Stimulated activated CD8-positive, alpha-beta memory T cell treated with anti-CD3 and anti-CD28 coated beads, Interleukin-7, amount 100 ng/mL, for 24 hours (primary cell): ENCODE results near the gene HSD3B2.
"Not testable (repeated sequence)": the region's sequence is repeated elsewhere in the genome, so short reads cannot be mapped to it uniquely, and the experiment has no call there.

ENCODE experiments used
- DNase-seq: peaks from one replicate; pipeline ENCODE4 v3.0.0-alpha.2; 2020; ENCODE audit warnings: low read depth

Gene HSD3B2

GRCh38 chr1:119414950-119415349, at the start of gene HSD3B2:
Gene HSD3B2 (plus strand): TSS chr1:119415150. CDS start chr1:119415420, 270 bp downstream.
- DNase-seq: no peak

DNA sequence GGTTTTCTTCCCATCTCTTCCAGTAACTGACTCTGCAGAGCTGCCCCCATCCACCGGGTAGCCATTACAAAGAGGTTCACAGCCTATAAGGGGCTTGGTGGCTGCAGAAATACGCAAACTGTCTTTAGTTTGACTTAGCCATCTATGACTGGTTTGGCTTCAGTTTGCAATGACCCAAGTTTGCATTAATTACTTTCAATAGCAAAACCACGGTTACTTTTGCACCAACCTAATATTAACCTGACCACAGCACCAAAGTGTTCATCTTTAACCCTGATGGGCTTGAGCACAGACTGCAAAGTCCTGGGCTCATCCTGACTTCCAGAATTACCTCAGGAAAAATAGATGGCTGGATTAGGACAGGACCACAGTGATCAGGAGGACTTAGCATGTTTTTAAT, 48.5 kb upstream of the HSD3B2 start:
- DNase-seq: no peak

DNA sequence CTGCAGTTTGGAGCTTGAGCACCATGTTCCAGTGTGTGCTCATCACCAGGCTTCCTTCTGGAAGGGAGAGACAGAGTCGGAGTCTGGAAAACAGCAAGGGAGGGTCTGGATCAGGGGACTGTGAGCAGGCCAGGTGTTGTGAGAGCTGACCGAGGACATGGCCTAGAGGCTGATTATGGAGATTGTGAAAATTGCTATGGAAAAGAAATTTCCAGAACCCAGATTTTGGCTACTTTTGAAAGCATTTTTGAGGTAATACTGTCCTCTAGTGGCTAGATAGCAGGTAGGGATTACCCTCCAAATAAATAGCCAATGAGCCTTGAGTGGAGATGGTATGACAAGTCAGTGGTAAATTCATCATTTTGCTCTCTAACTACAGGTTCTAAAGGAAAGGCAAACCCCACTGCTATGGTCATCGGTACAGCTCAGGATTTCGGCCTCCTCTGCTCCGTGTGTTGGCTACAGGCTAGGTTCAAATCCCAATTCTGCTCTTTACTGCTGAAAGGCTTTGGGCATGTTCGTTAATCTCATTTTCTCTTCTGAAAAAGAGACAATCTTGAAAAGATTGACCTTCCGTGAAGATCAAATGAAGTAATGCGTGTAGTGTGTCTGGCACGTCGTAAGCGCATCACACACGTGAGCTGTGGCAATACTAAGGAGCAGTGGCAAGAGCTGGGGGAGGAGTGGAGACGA, 47.4 kb upstream of the HSD3B2 start:
- no peak for DNase-seq

DNA sequence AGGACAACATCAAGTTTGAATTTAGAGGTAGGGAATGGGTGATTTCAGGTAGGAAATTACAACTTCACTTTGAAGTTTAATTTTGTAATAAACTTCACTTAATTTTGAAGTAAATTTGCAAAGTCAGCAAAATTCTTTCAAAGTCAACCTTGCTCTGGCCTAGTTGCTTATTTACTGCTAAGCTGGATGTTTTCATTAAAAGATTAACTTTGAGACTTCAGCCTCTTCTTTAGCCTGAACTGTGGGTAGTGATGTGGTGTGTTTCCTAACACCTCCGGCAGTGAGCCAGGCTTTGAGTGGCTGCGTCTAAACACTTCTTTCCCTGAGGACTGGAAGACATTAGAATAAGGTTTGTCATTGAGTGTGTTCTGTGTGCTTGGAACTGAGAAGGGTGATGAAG, 46.4 kb upstream of the HSD3B2 start, which contains the start of gene HAO2:
TSS of gene HAO2 (plus strand) at position 232 of the 400 bp plus-strand sequence. CDS start 12,301 bp downstream, outside the sequence.
- no peak for DNase-seq

GRCh38 chr1:119370748-119371147, 44.2 kb upstream of the HSD3B2 start:
- no peak for DNase-seq

GRCh38 chr1:119371815-119372214, 43.1 kb upstream of the HSD3B2 start:
- DNase-seq: no peak

GRCh38 chr1:119372503-119373086, 42.4 kb upstream of the HSD3B2 start:
- no peak for DNase-seq

DNA sequence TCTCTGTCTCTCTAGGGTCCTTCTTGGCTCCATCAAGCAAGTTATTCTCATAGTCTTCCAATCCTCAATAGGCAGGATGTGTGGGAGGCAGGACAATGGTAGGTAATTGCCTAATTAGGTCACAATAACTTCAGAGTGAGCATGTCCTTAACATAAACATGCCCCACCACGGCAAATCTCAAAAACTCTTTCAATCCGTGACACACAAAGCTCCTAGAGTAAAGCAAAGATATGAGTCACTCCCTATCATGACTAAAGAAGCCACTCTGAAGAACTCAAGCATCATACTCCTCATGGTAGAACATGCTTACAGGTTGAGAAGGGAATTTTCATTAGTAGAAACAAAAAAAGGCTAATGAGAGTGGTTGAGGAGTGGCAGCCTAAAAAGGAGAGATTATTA, 41.5 kb upstream of the HSD3B2 start:
- DNase-seq: no peak

- no peak for DNase-seq
Measured at GRCh38 chr1:119374208-119374874, 40.6 kb upstream of the HSD3B2 start.

- DNase-seq: no peak
Measured at GRCh38 chr1:119375366-119375765, 39.6 kb upstream of the HSD3B2 start.

DNA sequence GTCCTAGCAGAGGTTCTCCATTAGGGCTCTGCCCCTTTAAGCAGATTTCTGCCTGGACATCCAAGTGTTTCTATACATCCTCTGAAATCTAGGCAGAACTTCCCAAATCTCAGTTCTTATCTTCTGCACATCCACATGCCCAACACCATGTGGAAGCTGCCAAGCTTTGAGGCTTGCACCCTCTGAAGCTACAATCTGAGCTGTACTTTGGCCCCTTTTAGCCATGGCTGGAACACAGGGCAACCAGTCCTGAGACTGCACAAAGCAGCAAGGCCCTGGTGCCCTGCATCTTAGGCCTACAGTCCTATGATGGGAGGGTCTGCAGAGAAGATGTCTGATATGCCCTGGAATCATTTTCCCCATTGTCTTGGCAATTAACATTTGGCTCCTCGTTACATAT, 38.4 kb upstream of the HSD3B2 start:
- DNase-seq: no peak

GRCh38 chr1:119377594-119377993, 37.4 kb upstream of the HSD3B2 start:
- DNase-seq: not testable (repeated sequence)

- no peak for DNase-seq
Measured at GRCh38 chr1:119379117-119379516, 35.8 kb upstream of the HSD3B2 start.

GRCh38 chr1:119380304-119380703, 34.6 kb upstream of the HSD3B2 start:
- DNase-seq: no peak

DNA sequence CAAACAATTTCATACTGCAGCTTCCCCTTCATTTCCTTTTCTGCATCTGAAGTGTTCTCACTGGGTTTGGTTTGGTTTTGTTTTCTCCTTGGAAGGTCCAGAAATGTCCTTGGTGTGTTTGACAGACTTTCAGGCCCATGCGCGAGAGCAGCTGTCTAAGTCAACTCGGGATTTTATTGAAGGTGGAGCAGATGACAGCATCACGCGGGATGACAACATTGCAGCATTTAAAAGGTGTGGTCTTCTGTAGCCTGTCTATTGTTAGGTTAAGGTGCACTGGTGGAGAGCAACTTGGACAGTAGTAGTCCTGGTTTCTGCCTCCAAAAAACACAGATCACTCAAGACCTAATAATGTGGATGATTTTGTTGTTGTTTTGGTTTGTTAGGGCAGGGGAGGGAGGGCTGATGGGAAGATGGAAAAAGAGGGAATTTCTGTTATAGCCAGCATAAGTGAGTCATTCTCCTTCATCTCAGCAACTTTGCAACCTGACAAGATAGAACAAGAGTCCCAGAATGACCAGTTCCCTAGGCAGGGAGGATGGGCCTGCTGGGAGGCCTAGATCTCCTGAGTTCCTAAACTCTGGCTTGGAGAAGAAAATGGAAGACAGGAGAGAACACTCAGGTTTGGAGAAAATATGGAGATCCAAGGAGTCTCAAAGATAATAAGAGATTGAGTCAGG, 33.8 kb upstream of the HSD3B2 start:
- no peak for DNase-seq

GRCh38 chr1:119384591-119384990, 30.4 kb upstream of the HSD3B2 start:
- no peak for DNase-seq

GRCh38 chr1:119385650-119386049, 29.3 kb upstream of the HSD3B2 start:
- DNase-seq: no peak

DNA sequence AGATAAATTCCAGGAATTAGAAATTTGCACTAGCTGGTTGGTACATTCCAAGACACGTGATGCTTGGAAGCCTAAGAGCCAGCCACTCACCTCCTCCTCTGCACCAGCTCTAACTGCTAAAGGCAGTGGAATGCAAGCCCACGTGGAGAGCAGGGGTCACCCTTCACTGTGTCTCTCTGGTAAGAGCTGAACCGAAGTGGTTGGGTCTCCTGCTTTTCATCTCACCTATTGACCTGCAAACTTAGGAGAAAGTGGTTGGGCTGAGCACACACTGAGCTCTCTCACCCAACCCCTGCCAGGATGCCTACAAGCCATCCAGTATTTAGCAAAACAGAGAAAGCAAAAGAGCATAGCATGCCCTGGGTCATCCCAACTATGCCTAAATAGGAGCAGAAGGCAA, 27.1 kb upstream of the HSD3B2 start:
- no peak for DNase-seq

GRCh38 chr1:119388450-119388849, 26.5 kb upstream of the HSD3B2 start:
- DNase-seq: no peak

DNA sequence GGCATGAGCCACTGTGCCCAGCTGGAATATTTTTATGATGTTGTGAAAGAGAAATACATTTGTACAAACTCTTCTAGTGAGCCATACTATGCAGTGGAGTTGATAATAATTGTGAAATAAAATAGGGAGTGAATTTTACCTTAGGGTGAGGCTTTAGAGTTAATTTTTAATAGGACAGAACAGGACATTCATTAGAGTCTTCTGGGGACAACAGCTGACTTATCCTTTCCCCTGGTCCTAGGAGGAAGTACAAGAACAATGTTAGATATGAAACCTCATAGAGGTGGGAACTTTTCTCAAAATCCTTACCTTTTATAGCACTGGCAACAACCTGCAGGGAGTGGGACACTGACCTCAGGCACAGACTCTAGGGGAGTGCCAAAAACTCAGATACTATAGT, 24.4 kb upstream of the HSD3B2 start:
- DNase-seq: no peak

DNA sequence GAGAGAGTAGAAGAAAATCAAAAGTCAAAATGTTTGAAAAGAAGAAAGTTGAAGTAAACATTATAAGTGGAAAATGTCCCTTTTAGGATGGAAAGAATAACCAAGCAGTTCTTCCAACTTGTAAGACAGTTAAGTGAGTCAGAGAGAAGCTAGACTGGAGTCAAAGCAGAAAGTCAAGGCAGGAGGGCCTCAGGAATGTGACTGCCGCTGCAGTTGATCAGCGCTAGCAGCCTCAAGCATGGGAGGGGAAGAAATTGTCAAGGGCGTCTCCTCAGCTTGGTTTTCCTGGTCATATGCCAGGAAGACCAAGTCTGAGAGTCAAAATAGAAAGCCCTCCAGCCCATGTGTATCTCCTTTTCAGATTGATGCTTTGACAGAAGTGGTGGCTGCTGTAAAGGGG, 23.2 kb upstream of the HSD3B2 start:
- no peak for DNase-seq

GRCh38 chr1:119394085-119394484, 20.9 kb upstream of the HSD3B2 start:
- DNase-seq: no peak

- DNase-seq: no peak
Measured at GRCh38 chr1:119396982-119397381, 18.0 kb upstream of the HSD3B2 start.
